AG09319 (cell line): ENCODE data around the gene PXDN.
"Not testable (repeated sequence)": the region's sequence is repeated elsewhere in the genome, so short reads cannot be mapped to it uniquely, and the experiment has no call there.

Source experiments
- DNase-seq: peaks from one replicate; pipeline ENCODE4 v3.0.0-alpha.2; 2010; ENCODE audit warnings: low read depth; ENCODE audit errors: extremely low read depth
- TF ChIP-seq, protein P1 (sequence below): IDR thresholded peaks from 2 replicates; pipeline ENCODE4 v1.5.1; 2011; ENCODE audit warnings: low read depth, mild to moderate bottlenecking, inconsistent platforms, low read length, moderate library complexity

Gene PXDN

DNA sequence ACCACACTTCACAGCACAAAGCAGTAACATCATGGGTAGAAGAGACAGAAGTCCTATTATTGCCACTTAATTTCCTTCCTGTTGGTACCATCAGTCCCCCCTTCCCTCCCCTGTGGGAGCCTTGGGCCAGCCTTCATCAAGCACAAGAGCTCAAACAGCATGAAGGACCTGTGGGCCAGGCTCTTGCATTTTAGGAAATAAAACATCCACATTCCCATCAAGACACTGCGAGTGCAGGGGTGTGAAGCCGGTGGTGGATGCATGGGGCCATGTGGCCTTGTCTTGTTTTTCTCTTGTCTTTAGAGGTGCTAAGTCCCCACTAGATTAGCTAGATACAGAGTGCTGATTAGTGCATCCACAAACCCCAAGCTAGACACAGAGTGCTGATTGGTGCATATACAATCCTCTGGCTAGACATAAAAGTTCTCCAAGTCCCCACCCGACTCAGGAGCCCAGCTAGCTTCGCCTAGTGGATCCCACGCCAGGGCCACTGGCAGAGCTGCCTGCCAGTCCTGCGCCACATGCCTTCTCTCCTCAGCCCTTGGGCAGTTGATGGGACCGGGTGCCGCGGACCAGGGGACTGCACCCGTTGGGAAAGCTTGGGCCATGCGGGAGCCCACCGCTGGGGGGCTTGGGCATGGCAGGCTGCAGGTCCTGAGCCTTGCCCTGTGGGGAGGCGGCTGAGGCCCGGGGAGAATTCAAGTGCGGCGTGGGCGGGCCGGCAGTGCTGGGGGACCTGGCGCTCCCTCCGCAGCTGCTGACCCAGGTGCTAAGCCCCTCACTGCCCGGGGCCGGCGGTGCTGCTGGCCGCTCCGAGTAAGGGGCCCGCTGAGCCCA, 14.7 kb upstream of the PXDN start:
- TF ChIP-seq, protein P1, sequence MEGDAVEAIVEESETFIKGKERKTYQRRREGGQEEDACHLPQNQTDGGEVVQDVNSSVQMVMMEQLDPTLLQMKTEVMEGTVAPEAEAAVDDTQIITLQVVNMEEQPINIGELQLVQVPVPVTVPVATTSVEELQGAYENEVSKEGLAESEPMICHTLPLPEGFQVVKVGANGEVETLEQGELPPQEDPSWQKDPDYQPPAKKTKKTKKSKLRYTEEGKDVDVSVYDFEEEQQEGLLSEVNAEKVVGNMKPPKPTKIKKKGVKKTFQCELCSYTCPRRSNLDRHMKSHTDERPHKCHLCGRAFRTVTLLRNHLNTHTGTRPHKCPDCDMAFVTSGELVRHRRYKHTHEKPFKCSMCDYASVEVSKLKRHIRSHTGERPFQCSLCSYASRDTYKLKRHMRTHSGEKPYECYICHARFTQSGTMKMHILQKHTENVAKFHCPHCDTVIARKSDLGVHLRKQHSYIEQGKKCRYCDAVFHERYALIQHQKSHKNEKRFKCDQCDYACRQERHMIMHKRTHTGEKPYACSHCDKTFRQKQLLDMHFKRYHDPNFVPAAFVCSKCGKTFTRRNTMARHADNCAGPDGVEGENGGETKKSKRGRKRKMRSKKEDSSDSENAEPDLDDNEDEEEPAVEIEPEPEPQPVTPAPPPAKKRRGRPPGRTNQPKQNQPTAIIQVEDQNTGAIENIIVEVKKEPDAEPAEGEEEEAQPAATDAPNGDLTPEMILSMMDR = no peak
- DNase-seq = no peak

DNA sequence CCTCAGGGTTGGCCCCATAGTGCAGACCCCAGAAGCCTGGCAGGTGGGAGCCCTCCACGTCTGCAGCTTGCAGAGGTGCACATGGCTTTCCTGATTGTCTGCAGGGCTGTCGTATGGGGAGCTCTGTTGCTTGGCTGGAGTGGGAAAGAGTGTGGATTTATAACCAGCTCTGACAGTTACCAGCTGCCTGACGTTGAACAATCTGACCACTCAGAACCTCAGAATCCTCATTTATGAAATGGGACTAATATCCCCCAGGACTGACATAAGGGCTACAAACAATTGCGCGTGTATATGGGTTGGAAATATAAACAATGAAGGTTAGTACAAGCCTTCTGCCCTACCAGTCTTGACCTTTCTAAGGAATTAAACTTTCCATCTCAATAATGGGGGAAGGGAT, 13.9 kb upstream of the PXDN start:
- TF ChIP-seq, protein P1 = no peak
- DNase-seq = no peak

DNA sequence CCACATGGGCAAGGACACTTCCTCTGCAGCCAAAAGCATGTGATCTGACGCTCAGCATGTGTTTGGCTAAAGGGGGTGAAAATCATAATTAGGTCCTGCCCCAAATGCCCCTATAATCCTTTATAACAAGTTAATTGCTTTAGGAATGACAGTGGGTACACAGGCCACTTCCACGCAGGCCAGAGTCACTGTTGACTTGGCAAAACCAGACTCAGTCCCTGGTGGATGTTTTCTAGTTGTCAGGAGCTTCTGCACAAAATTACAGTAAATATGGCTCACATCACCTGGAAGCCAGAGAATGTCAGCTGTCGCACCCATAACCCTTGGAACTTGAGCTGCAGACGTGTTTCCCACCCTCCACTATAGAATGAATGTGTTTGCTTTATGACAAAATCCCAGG, 13.3 kb upstream of the PXDN start:
- TF ChIP-seq, protein P1 = no peak
- DNase-seq = no peak

DNA sequence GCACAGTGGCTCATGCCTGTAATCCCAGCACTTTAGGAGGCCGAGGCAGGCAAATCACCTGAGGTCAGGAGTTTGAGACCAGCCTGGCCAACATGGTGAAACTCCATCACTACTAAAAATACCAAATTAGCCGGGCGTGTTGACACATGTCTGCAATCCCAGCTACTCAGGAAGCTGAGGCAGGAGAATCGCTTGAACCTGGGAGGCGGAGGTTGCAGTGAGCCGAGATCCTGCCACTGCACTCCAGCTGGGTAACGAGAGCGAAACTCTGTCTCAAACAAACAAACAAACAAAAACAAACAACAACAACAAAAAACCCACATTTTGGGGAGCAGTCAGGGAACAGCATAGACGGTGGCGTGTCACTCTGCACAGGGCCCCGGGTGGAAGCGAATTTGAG, 12.8 kb upstream of the PXDN start:
- DNase-seq = not testable (repeated sequence)

DNA sequence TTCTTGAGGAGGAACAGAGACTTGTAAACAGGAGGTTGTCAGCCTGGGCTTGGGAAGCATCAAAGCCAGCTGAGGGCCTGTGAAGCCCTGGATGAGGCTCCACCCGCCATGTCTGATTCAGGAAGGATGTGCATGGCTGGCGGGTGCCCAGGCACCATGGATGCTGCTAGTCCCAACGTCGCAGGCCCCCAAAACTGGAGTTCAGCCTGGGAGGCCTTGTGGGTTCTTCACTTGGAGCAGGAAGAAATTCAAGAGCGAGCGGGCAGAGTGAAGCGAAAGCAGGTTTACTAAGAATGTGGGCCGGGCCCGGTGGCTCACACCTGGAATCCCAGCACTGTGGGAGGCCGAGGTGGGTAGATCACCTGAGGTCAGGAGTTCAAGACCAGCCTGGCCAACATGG, 12.1 kb upstream of the PXDN start:
- TF ChIP-seq, protein P1 = no peak
- DNase-seq = no peak

DNA sequence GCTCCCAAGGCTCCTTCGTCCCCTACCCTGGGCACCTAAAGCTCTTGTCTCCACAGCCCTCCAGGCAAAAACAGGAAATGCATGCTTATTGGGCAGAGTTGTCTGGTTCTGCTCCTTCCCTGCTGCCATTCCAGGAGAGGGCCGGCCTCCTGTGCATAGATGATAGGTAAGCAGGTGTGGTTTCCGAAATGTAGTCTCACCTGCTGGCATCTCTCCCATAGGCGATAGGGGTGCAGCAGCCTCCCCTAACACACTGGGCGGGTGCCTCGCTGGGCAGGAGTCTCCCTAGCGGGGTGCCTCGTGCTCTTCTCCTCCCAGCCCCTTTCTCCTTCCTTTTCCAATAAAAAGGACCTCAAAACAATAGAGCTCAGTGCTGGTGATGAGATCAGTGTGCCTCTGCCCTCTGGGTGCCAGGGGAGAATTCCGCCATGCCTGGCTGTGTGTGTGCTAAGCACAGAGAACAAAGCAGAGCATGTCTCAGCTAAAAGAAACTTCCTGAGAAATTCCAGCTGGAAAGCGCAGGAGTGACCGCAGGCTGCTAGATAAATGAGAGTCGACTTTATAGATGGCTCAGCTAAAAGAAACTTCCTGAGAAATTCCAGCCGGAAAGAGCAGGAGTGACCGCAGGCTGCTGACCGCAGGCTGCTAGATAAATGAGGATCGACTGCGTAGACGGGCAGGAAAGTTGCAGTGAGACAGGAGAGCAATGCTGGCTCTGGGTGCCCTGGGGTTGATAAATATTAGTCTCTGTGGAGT, 11.3 kb upstream of the PXDN start:
- DNase-seq = no peak
- TF ChIP-seq, protein P1 = no peak

DNA sequence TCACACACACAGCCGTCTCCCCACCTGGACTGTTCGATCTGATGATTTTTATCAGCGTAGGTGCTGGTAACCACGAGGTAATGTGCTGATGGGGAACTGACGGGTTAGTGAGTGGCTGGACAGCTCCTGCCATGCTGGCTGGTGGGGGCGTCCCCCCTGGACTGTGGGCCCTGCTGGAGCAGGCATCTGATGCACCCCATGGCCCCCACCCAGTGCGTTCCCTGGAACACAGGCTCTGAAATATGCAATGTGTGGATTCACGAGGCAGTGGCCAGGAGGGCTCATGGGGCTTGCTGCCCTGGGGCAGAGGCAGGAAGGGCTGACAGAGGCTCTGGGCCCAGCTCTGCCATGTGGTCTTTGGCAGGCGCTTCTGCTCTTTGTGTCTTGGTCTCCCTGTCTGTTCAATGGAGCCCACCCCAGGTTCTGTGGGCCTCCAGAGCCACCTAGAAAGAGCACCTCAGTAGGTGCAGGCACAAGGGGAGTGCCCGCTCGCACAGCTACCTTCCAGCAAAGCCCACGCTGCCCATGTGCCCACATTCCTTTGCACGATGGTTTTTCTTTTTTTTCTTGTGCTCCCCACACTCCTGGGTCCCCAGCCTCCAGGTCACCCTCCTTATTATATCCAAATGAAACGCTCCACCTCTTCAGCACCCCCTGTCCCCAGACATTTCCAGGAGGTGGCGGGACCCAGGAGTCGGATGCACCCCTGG, 10.3 kb upstream of the PXDN start:
- no peak for DNase-seq

More for the DNA sequence above, 10.3 kb upstream of the PXDN start:
- TF ChIP-seq, protein P1 = no peak
